CD8-positive, alpha-beta memory T cell (primary cell): ENCODE results near the gene PLXNB3. TPM values are rescaled to one million over a fixed set of nuclear protein-coding genes. Genes with fewer than 3 reads are reported as not detected.

ENCODE experiments used
- CTCF ChIA-PET: fragments of 350-600 bp; sonication (Branson Sonifier 250); formaldehyde crosslinking; loops from one replicate; lab custom pipeline; 2021; ENCODE audit warnings: antibody characterized with exemption; lab: Charles Lee
- POLR2A ChIA-PET: fragments of 350-600 bp; sonication (Branson Sonifier 250); formaldehyde crosslinking; loops from one replicate; lab custom pipeline; 2021; ENCODE audit warnings: antibody characterized with exemption; lab: Charles Lee
- DNase-seq, 5 donors: peaks; one replicate each; pipeline versions ENCODE4 v3.0.0 to v3.0.0-alpha.2; 2020 to 2022; ENCODE audit warnings: mixed read lengths in 1 of 5
- H3K27ac ChIP-seq: one replicate; pipeline ENCODE4 v1.7.0; 2013; ENCODE audit warnings: low read depth, mild to moderate bottlenecking, low read length, moderate library complexity
- H3K27me3 ChIP-seq: 2 replicates; pipeline ENCODE4 v1.7.0; 2013; ENCODE audit warnings: low read length, mild to moderate bottlenecking; ENCODE audit not compliant: insufficient read depth, poor library complexity, severe bottlenecking
- H3K36me3 ChIP-seq: 2 replicates; pipeline ENCODE4 v1.7.0; 2013; ENCODE audit warnings: mild to moderate bottlenecking, low read length, moderate library complexity; ENCODE audit not compliant: insufficient read depth
- H3K4me1 ChIP-seq: 2 replicates; pipeline ENCODE4 v1.7.0; 2013; ENCODE audit warnings: mild to moderate bottlenecking, low read length, moderate library complexity; ENCODE audit not compliant: insufficient read depth
- H3K4me3 ChIP-seq: 2 replicates; pipeline ENCODE4 v1.7.0; 2013; ENCODE audit warnings: mild to moderate bottlenecking, low read length
- H3K9me3 ChIP-seq: 2 replicates; pipeline ENCODE4 v1.7.0; 2013; ENCODE audit warnings: mild to moderate bottlenecking, low read length
- H3K27ac Mint-ChIP-seq, 8 donors: one replicate each; pipeline ENCODE4 v1.8.0; 2020 to 2021; ENCODE audit warnings: mixed read lengths in 8 of 8, mild to moderate bottlenecking in 6 of 8, inconsistent platforms in 3 of 8, moderate library complexity in 3 of 8
- H3K27me3 Mint-ChIP-seq, 2 donors: one replicate each; pipeline ENCODE4 v1.8.0; 2020 to 2021; ENCODE audit warnings: mixed read lengths in 2 of 2, mild to moderate bottlenecking in 1 of 2, moderate library complexity in 1 of 2
- H3K36me3 Mint-ChIP-seq, 3 donors: one replicate each; pipeline ENCODE4 v1.8.0; 2020 to 2021; ENCODE audit warnings: mixed read lengths in 3 of 3, inconsistent platforms in 1 of 3, mild to moderate bottlenecking in 1 of 3
- H3K4me1 Mint-ChIP-seq, 3 donors: one replicate each; pipeline ENCODE4 v1.8.0; 2020 to 2021; ENCODE audit warnings: mixed read lengths in 3 of 3, inconsistent platforms in 1 of 3, mild to moderate bottlenecking in 1 of 3
- H3K4me3 Mint-ChIP-seq, 7 donors: one replicate each; pipeline ENCODE4 v1.8.0; 2020 to 2021; ENCODE audit warnings: mixed read lengths in 7 of 7, mild to moderate bottlenecking in 6 of 7, moderate library complexity in 4 of 7, inconsistent platforms in 2 of 7
- H3K9me3 Mint-ChIP-seq, 5 donors: one replicate each; pipeline ENCODE4 v1.8.0; 2020 to 2022; ENCODE audit warnings: mixed read lengths in 5 of 5, mild to moderate bottlenecking in 3 of 5, moderate library complexity in 2 of 5, inconsistent platforms in 1 of 5
- polyA plus RNA-seq: library from polyadenylated mRNA; unstranded; fragments of 300-500 nt; fragmentation: Illumina TruSeq; gene quantifications from one replicate; pipeline ENCODE4 v1.2.3, GENCODE V29; 2021
- total RNA-seq, 2 experiments: library from RNA; stranded (reverse); gene quantifications; one replicate each; pipeline ENCODE4 v1.2.3, GENCODE V29; 2021

Gene PLXNB3
- total and polyA plus RNA-seq, 3 experiments from 2014 or later = 0.51 to 0.57 TPM; not detected in 1

- Mint-ChIP-seq H3K4me3 (no peak overlapping the region), H3K36me3 (peaks cover 0 to 5% (median 0%) of the 10 kb centered on the region in 3 donors), H3K27me3 (peaks cover 0 to 5% of the 10 kb centered on the region in 2 donors), H3K9me3 (no peaks in the 10 kb centered on the region), H3K4me1 (peaks cover 0 to 2% (median 0%) of the 10 kb centered on the region in 3 donors), H3K27ac (no peak overlapping the region)
- ChIA-PET POLR2A (no interaction called here), CTCF (no interaction called here)
- H3K36me3 ChIP-seq = no peaks in the 10 kb centered on the region
- DNase-seq = no peak
- no peaks in the 10 kb centered on the region for H3K9me3 ChIP-seq
- no peak overlapping the region for H3K4me3 ChIP-seq
- H3K27me3 ChIP-seq = no peaks in the 10 kb centered on the region
- no peak overlapping the region for H3K27ac ChIP-seq
- H3K4me1 ChIP-seq = no peaks in the 10 kb centered on the region
These were observed 16.0 kb downstream of the PLXNB3 start for GRCh38 chrX:153779891-153780677.

- Mint-ChIP-seq H3K9me3 (no peaks in the 10 kb centered on the region), H3K27me3 (peaks cover 0 to 5% of the 10 kb centered on the region in 2 donors), H3K36me3 (peaks cover 0 to 9% (median 0%) of the 10 kb centered on the region in 3 donors), H3K4me1 (peaks cover 0 to 2% (median 0%) of the 10 kb centered on the region in 3 donors), H3K27ac (no peak within 1 kb of the TSS), H3K4me3 (no peak within 1 kb of the TSS)
- ChIA-PET CTCF (no interaction called here), POLR2A (no interaction called here)
- no peaks in the 10 kb centered on the region for H3K27me3 ChIP-seq
- no peak within 1 kb of the TSS for H3K4me3 ChIP-seq
- no peak for DNase-seq
- H3K4me1 ChIP-seq = no peaks in the 10 kb centered on the region
- no peaks in the 10 kb centered on the region for H3K36me3 ChIP-seq
- H3K9me3 ChIP-seq = no peaks in the 10 kb centered on the region
- no peak within 1 kb of the TSS for H3K27ac ChIP-seq
These were observed 16.8 kb downstream of the PLXNB3 start, which contains the start of gene SRPK3 for GRCh38 chrX:153780678-153781427. Gene SRPK3 (plus strand): TSS chrX:153781041. CDS start chrX:153781087, 46 bp downstream.

DNA sequence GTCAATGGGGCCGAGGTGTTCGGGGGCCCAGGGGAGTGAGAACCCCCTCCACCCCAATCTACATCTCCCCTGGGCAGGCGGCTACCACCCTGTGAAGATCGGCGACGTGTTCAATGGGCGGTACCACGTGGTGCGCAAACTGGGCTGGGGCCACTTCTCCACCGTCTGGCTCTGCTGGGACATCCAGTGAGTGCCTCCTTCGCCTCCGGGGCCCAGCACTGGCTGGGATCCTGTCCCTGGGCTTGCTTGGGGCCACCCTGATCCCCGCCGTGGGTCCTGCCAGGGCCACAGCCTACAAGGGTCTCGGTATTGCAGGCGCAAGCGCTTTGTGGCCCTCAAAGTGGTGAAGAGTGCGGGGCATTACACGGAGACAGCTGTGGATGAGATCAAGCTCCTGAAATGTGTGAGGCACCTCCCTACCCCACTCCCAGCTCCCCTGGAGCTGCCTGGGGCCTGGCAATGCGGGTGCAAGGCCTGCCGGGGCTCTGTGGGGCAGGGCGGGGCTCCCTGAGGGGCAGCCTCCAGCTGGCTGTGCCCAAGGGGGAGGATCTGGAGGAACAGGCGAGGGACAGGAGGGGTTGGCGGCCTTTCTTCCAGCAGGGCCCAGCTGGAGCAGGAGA, 17.5 kb downstream of the PLXNB3 start:
- CTCF ChIA-PET = no interaction called here

DNA sequence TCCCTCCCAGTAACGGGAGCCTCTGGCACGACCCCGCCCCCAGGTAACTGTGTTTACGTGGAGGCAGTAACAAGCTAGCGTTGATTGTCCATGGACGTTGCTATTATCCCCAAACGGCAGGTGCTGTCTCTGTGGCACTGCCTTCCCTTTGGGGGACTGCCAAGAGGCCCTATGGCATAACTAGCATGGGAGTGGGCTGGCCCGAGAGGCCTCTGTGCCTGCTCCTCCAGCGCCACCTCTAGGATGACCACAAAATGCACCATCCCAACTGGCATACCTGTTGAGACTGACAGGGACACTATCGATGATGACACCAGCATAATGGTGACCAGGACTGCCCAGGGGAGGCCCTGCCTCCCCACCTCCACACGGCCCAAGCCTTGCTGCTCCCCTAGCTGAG, 18.3 kb downstream of the PLXNB3 start:
- ChIA-PET CTCF (no interaction called here), POLR2A (interaction anchor here (0.6 kb wide), 1 partner anchor 100 kb away, joined by 3 read pairs; no protein-coding TSS in a partner anchor)

More for the DNA sequence above, 17.5 kb downstream of the PLXNB3 start:
- H3K4me3 ChIP-seq = no peak overlapping the region
- Mint-ChIP-seq H3K9me3 (no peaks in the 10 kb centered on the region), H3K27ac (no peak overlapping the region), H3K4me1 (peaks cover 0 to 2% (median 0%) of the 10 kb centered on the region in 3 donors), H3K36me3 (peaks cover 0 to 16% (median 0%) of the 10 kb centered on the region in 3 donors), H3K27me3 (peaks cover 0 to 5% of the 10 kb centered on the region in 2 donors), H3K4me3 (no peak overlapping the region)
- POLR2A ChIA-PET = no interaction called here
- no peaks in the 10 kb centered on the region for H3K4me1 ChIP-seq
- DNase-seq = no peak
- no peaks in the 10 kb centered on the region for H3K9me3 ChIP-seq
- no peak overlapping the region for H3K27ac ChIP-seq
- no peaks in the 10 kb centered on the region for H3K36me3 ChIP-seq
- H3K27me3 ChIP-seq = no peaks in the 10 kb centered on the region

GRCh38 chrX:153782871-153783270, 18.8 kb downstream of the PLXNB3 start:
- no peaks in the 10 kb centered on the region for H3K4me1 ChIP-seq
- Mint-ChIP-seq H3K9me3 (no peaks in the 10 kb centered on the region), H3K27ac (no peak overlapping the region), H3K4me1 (peaks cover 0 to 2% (median 0%) of the 10 kb centered on the region in 3 donors), H3K36me3 (peaks cover 0 to 24% (median 0%) of the 10 kb centered on the region in 3 donors), H3K4me3 (no peak overlapping the region), H3K27me3 (peaks cover 0 to 5% of the 10 kb centered on the region in 2 donors)
- no peaks in the 10 kb centered on the region for H3K27me3 ChIP-seq
- ChIA-PET CTCF (no interaction called here), POLR2A (interaction anchor here (0.6 kb wide), 1 partner anchor 100 kb away, joined by 3 read pairs; no protein-coding TSS in a partner anchor)
- H3K36me3 ChIP-seq = no peaks in the 10 kb centered on the region
- no peak overlapping the region for H3K4me3 ChIP-seq
- no peak for DNase-seq
- no peak overlapping the region for H3K27ac ChIP-seq
- no peaks in the 10 kb centered on the region for H3K9me3 ChIP-seq

More for the DNA sequence above, 18.3 kb downstream of the PLXNB3 start:
- peaks cover 0 to 2% (median 0%) of the 10 kb centered on the region in 3 donors for H3K4me1 Mint-ChIP-seq
- H3K9me3 Mint-ChIP-seq = no peaks in the 10 kb centered on the region
- Histone ChIP-seq H3K9me3 (no peaks in the 10 kb centered on the region), H3K4me3 (no peak overlapping the region), H3K27ac (no peak overlapping the region), H3K27me3 (no peaks in the 10 kb centered on the region), H3K36me3 (no peaks in the 10 kb centered on the region), H3K4me1 (no peaks in the 10 kb centered on the region)
- peaks cover 0 to 5% of the 10 kb centered on the region in 2 donors for H3K27me3 Mint-ChIP-seq
- no peak overlapping the region for H3K27ac Mint-ChIP-seq
- no peak for DNase-seq
- no peak overlapping the region for H3K4me3 Mint-ChIP-seq
- H3K36me3 Mint-ChIP-seq = peaks cover 0 to 21% (median 0%) of the 10 kb centered on the region in 3 donors

- Mint-ChIP-seq H3K36me3 (peaks cover 0 to 26% (median 0%) of the 10 kb centered on the region in 3 donors), H3K27ac (peak overlapping the region in 1 of 8 donors; percentile 36), H3K9me3 (no peaks in the 10 kb centered on the region), H3K4me3 (no peak overlapping the region), H3K27me3 (peaks cover 0 to 5% of the 10 kb centered on the region in 2 donors), H3K4me1 (peaks cover 0 to 2% (median 0%) of the 10 kb centered on the region in 3 donors)
- POLR2A ChIA-PET = no interaction called here
- Histone ChIP-seq H3K4me1 (no peaks in the 10 kb centered on the region), H3K27me3 (no peaks in the 10 kb centered on the region), H3K36me3 (no peaks in the 10 kb centered on the region), H3K9me3 (no peaks in the 10 kb centered on the region), H3K4me3 (no peak overlapping the region), H3K27ac (no peak overlapping the region)
- DNase-seq = no peak
- CTCF ChIA-PET = no interaction called here
These were observed 19.4 kb downstream of the PLXNB3 start for GRCh38 chrX:153783378-153784013.

DNA sequence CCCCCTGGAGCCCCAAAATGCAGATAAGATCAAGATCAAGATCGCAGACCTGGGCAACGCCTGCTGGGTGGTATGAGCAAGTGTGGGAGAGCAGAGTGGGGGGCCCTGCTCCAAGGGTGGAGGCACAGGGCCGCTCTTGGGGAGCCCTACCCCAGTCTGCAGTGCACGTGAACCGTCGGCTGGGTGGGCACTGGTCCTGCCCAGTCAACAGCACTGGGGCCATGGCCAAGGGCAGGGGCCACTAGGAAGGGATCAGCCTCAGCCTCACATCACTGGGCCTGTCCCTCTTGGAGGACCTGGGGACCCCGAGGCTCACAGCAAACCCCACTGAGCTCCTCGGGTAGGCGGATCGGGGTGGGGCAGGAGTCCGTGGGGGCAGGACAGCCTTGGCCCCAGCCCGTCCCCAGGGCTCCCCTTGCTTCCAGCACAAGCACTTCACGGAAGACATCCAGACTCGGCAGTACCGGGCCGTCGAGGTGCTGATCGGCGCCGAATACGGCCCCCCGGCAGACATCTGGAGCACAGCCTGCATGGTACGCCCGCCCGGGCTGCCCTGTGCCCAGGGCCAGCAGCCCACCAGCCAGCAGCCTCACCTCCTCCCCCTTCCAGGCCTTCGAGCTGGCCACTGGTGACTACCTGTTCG, 20.4 kb downstream of the PLXNB3 start:
- Histone ChIP-seq H3K27ac (no peak overlapping the region), H3K27me3 (no peaks in the 10 kb centered on the region), H3K4me1 (no peaks in the 10 kb centered on the region), H3K9me3 (no peaks in the 10 kb centered on the region), H3K36me3 (no peaks in the 10 kb centered on the region), H3K4me3 (no peak overlapping the region)
- Mint-ChIP-seq H3K27ac (no peak overlapping the region), H3K9me3 (no peaks in the 10 kb centered on the region), H3K4me1 (peaks cover 0 to 2% (median 0%) of the 10 kb centered on the region in 3 donors), H3K36me3 (peaks cover 0 to 32% (median 0%) of the 10 kb centered on the region in 3 donors), H3K4me3 (no peak overlapping the region), H3K27me3 (peaks cover 0 to 5% of the 10 kb centered on the region in 2 donors)
- no peak for DNase-seq
- CTCF ChIA-PET = no interaction called here
- POLR2A ChIA-PET = no interaction called here
